ENCODE data around the gene PDE4B. TPM values are rescaled to one million over a fixed set of nuclear protein-coding genes. Genes with fewer than 3 reads are reported as not detected.

PDE4B gene
- total RNA-seq, 4 donors from 2014 or later: 11.2 to 49.5 (median 26.3) TPM

DNA sequence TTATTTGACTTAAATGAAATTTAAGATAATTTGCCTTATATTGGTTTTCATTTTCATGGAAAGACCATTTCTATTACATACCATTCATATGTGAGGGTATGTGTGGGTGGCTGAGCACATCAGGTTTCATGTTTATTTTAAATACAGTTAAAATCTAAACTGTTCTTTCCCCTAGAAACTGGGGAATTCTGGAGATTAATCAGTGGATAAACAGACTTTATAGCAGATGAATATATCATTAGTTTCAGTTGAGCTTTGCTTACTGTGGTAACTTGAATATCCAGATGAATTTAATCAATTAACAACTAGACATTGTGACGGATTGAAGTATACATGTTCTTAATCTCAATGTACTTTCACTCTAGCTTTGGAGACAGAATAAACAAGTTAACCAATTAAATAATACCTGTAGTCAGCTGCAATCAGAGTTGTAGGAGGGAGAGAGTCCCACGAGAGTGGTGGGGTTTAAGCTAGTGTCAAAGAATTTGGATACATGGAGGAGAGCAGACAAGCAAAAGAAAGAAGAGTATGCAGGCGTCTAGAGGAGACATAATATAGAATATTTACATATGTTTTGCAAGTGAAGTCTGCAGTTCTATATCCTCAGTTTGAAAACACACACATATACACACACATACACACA is 97.6 kb downstream of the PDE4B start:
- no peak for DNase-seq (ENCODE audit: low spot score)
- ATAC-seq (ENCODE audit: low FRiP score): no peak
- TF ChIP-seq, protein P1, sequence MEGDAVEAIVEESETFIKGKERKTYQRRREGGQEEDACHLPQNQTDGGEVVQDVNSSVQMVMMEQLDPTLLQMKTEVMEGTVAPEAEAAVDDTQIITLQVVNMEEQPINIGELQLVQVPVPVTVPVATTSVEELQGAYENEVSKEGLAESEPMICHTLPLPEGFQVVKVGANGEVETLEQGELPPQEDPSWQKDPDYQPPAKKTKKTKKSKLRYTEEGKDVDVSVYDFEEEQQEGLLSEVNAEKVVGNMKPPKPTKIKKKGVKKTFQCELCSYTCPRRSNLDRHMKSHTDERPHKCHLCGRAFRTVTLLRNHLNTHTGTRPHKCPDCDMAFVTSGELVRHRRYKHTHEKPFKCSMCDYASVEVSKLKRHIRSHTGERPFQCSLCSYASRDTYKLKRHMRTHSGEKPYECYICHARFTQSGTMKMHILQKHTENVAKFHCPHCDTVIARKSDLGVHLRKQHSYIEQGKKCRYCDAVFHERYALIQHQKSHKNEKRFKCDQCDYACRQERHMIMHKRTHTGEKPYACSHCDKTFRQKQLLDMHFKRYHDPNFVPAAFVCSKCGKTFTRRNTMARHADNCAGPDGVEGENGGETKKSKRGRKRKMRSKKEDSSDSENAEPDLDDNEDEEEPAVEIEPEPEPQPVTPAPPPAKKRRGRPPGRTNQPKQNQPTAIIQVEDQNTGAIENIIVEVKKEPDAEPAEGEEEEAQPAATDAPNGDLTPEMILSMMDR (IDR thresholded peaks at IDR 0.05): no peak

DNA sequence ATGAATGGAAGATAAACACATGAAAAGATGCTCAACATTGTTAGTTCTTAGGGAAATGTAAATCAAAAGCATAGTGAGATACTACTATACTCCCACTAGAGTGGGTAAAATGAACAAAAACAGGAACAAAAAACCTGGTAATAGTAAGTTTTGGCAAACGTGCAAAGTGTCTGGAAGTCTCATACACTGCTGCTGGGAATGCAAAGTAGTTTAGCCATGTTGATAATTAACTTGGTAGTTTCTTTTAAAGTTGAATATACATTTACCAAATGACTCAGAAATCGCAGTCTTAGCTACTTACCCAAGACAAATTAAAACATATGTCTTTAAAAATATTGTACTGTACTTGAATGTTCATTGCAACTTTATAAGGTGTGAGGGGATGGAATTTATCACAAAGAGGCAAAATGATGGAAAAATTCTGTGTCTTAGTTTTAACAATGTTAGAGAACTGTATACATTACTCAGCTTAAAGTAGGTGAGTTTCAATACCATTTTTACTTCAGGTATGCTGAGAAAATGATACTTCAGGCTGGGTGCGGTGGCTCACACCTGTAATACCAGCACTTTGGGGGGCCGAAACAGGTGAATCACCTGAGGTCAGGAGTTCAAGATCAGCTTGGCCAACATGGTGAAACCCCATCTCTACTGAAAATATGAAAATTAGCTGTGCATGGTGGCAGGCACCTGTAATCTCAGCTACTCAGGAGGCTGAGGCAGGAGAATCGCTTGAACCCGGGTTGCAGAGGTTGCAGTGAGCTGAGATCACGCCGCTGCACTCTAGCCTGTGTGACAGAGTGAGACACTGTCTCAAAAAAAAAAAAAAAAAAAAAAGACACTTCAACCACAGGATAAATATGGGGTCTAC is 102.3 kb downstream of the PDE4B start:
- TF ChIP-seq, protein P1 (IDR thresholded peaks at IDR 0.05): no peak
- DNase-seq (ENCODE audit: low spot score) (no peak), ATAC-seq (ENCODE audit: low FRiP score) (no peak)

GRCh38 chr1:65896721-65897120 is 104.0 kb downstream of the PDE4B start:
- TF ChIP-seq, protein P1 (IDR thresholded peaks at IDR 0.05): no peak
- ATAC-seq (ENCODE audit: low FRiP score) (no peak), DNase-seq (ENCODE audit: low spot score) (no peak)

DNA sequence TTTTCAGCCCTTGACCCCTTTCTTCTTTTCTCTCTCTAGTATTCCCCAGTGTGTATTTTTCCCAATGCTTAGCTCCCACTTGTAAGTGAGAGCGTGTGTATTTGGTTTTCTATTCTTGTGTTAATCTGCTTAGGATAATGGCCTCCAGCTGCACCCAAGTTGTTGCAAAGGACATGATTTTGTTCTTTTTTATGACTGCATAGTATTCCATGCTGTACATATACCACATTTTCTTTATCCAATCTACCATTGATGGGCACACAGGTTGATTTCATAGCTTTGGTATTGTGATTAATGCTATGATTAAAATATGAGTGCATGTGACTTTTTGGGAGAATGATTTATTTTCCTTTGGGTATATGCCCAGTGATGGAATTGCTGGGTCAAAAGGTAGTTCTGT is 104.8 kb downstream of the PDE4B start:
- DNase-seq (ENCODE audit: low spot score) (no peak), ATAC-seq (ENCODE audit: low FRiP score) (no peak)
- TF ChIP-seq, protein P1 (IDR thresholded peaks at IDR 0.05): no peak

- TF ChIP-seq, protein P1 (IDR thresholded peaks at IDR 0.05): no peak
- ATAC-seq (ENCODE audit: low FRiP score) (no peak), DNase-seq (ENCODE audit: low spot score) (no peak)
Observed at GRCh38 chr1:65904681-65905083, 112.0 kb downstream of the PDE4B start.

DNA sequence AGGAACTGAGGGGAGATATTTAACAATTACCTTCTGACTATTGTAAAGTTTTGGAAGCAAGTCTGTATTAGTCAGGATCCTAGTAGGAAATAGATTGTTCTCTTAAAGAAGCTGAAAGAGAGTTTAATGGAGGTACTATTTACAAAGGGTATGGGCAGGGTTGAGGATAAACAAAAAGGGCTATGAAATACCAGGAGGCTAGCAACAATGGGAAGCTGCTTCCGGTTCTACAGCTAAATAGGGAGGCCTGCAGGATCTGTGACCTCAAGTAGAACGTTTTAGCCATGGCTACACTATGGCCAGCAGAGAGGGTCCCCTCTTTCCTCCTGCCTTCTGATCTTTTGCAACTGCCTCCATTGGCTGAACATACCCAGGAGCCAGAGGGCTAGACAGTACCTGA is 117.7 kb downstream of the PDE4B start:
- TF ChIP-seq, protein P1 (IDR thresholded peaks at IDR 0.05): no peak
- no peak for DNase-seq (ENCODE audit: low spot score)
- ATAC-seq (ENCODE audit: low FRiP score): no peak

All from omental fat pad (tissue), 4 donors.